HCT116 (cell line): ENCODE data around the gene NBL1. TPM values are rescaled to one million over a fixed set of nuclear protein-coding genes. Genes with fewer than 3 reads are reported as not detected.

Experiments
- ATAC-seq: fragments of 200-7000 bp; cut with Tn5 transposase; 2 replicates; pipeline ENCODE4 v1.9.1; 2020; ENCODE audit warnings: mild to moderate bottlenecking, moderate library complexity
- BruUV-seq: library from RNA; stranded (reverse); fragments of 400-500 nt; replicated peaks from 2 replicates; lab custom pipeline; 2021; lab: Mats Ljungman, UMichigan
- CTCF ChIA-PET: fragments of 300-600 bp; sonication (Branson Sonifier 250); formaldehyde crosslinking; loops from one replicate; lab custom pipeline; 2021; ENCODE audit warnings: antibody characterized with exemption; lab: Charles Lee
- POLR2A ChIA-PET: fragments of 300-600, 350-600 bp; sonication (Branson Sonifier 250); formaldehyde crosslinking; loops from one replicate; lab custom pipeline; 2021; ENCODE audit warnings: antibody characterized with exemption; lab: Charles Lee
- RAD21 ChIA-PET, 2 experiments: fragments of 300-600 bp; sonication (Branson Sonifier 250); formaldehyde crosslinking; loops; one replicate each; lab custom pipeline; 2023; ENCODE audit warnings: low total read pairs in 2 of 2; ENCODE audit not compliant: uncharacterized antibody in 2 of 2, unreplicated experiment in 2 of 2, low non-redundant PET in 1 of 2; lab: Charles Lee
- DNase-seq: peaks from one replicate; pipeline ENCODE4 v3.0.0-alpha.2; 2010; ENCODE audit warnings: low read depth, low spot score
- H2AFZ ChIP-seq: fragments of 200-600 bp; shearing (Covaris generic), sonication (generic); 2 replicates; pipeline ENCODE4 v1.6.1; 2017; ENCODE audit warnings: low read depth, mixed run types, mixed read lengths, antibody characterized with exemption, low read length; ENCODE audit not compliant: poor library complexity, severe bottlenecking
- H3K27ac ChIP-seq: 2 replicates; pipeline ENCODE4 v1.5.1; 2012; ENCODE audit warnings: low read depth, low read length
- H3K27me3 ChIP-seq: fragments of 200-600 bp; sonication (generic); 2 replicates; pipeline ENCODE4 v1.6.1; 2016; ENCODE audit warnings: mixed run types, low read length, mixed read lengths; ENCODE audit not compliant: insufficient read depth
- H3K36me3 ChIP-seq, 2 experiments: fragments of 200-500 bp in 1 of 2; fragments of 200-600 bp in 1 of 2; sonication (Bioruptor generic) in 1 of 2; sonication (generic) in 1 of 2; 2 replicates each; pipeline versions ENCODE4 v1.5.1 to v1.6.1; 2014 to 2016; ENCODE audit warnings: low read length in 2 of 2, inconsistent platforms in 1 of 2, mixed read lengths in 1 of 2, mixed run types in 1 of 2; ENCODE audit not compliant: insufficient read depth in 2 of 2, control insufficient read depth in 1 of 2
- H3K4me1 ChIP-seq, 2 experiments: fragments of 200-600 bp in 1 of 2; sonication (generic) in 1 of 2; 2 replicates each; pipeline versions ENCODE4 v1.5.1 to v1.6.1; 2012 to 2017; ENCODE audit warnings: low read length in 2 of 2, inconsistent platforms in 1 of 2, mild to moderate bottlenecking in 1 of 2, mixed read lengths in 1 of 2, mixed run types in 1 of 2, moderate library complexity in 1 of 2; ENCODE audit not compliant: insufficient read depth in 2 of 2, control insufficient read depth in 1 of 2
- H3K4me2 ChIP-seq: fragments of 200-600 bp; sonication (generic); 2 replicates; pipeline ENCODE4 v1.6.1; 2017; ENCODE audit warnings: mixed run types, low read length, mixed read lengths
- H3K4me3 ChIP-seq, 2 experiments: fragments of 200-600 bp in 1 of 2; sonication (generic) in 1 of 2; replicated peaks in 1 of 2; 2 replicates each; pipeline ENCODE4 v1.5.1; 2011 to 2016; ENCODE audit warnings: low read length in 2 of 2, control low read depth in 1 of 2, low read depth in 1 of 2, mild to moderate bottlenecking in 1 of 2, mixed read lengths in 1 of 2, mixed run types in 1 of 2
- H3K79me2 ChIP-seq: fragments of 200-600 bp; sonication (generic); 2 replicates; pipeline ENCODE4 v1.6.1; 2017; ENCODE audit warnings: mild to moderate bottlenecking, mixed run types, low read length, moderate library complexity, mixed read lengths; ENCODE audit not compliant: insufficient read depth
- H3K9ac ChIP-seq: fragments of 200-600 bp; sonication (generic); 2 replicates; pipeline ENCODE4 v1.6.1; 2016; ENCODE audit warnings: low read length, mixed read lengths
- H3K9me2 ChIP-seq: fragments of 200-600 bp; sonication (generic), shearing (Covaris generic); 2 replicates; pipeline ENCODE4 v1.6.1; 2017; ENCODE audit warnings: mixed run types, mild to moderate bottlenecking, moderate library complexity; ENCODE audit not compliant: insufficient read depth
- H3K9me3 ChIP-seq, 2 experiments: fragments of 200-500 bp in 1 of 2; fragments of 200-600 bp in 1 of 2; sonication (Bioruptor generic) in 1 of 2; sonication (generic) in 1 of 2; 2 replicates each; pipeline ENCODE4 v1.6.1; 2014 to 2017; ENCODE audit warnings: low read length in 2 of 2, mixed read lengths in 2 of 2, inconsistent platforms in 1 of 2, low read depth in 1 of 2, mild to moderate bottlenecking in 1 of 2, mixed run types in 1 of 2, moderate library complexity in 1 of 2; ENCODE audit not compliant: control insufficient read depth in 1 of 2, insufficient read depth in 1 of 2
- H4K20me1 ChIP-seq: fragments of 200-600 bp; sonication (generic), shearing (Covaris generic); 2 replicates; pipeline ENCODE4 v1.6.1; 2017; ENCODE audit warnings: mixed run types, mild to moderate bottlenecking, moderate library complexity; ENCODE audit not compliant: insufficient read depth
- ELF1 ChIP-seq: IDR thresholded peaks from 2 replicates; pipeline ENCODE4 v1.6.1; 2012; ENCODE audit warnings: low read depth, borderline replicate concordance
- EZH2 ChIP-seq: fragments of 200-600 bp; sonication (generic); IDR thresholded peaks from 2 replicates; pipeline ENCODE4 v1.6.1; 2017; ENCODE audit warnings: antibody characterized with exemption, mixed run types
- EZH2phosphoT487 ChIP-seq: fragments of 200-600 bp; IDR thresholded peaks from 2 replicates; pipeline ENCODE4 v1.6.1; 2018; ENCODE audit warnings: antibody characterized with exemption, borderline replicate concordance
- FOSL1 ChIP-seq: IDR thresholded peaks from 2 replicates; pipeline ENCODE4 v1.6.1; 2012; ENCODE audit warnings: low read depth
- POLR2A ChIP-seq: IDR thresholded peaks from 2 replicates; pipeline ENCODE4 v1.7.0; 2011; ENCODE audit warnings: borderline replicate concordance; ENCODE audit not compliant: insufficient read depth, insufficient read length; ENCODE audit errors: extremely low read depth
- RAD21 ChIP-seq: IDR thresholded peaks from 2 replicates; pipeline ENCODE4 v1.6.1; 2012; ENCODE audit warnings: low read depth, mild to moderate bottlenecking
- SIN3A ChIP-seq: IDR thresholded peaks from 2 replicates; pipeline ENCODE4 v1.6.1; 2012; ENCODE audit warnings: low read depth
- SP1 ChIP-seq: IDR thresholded peaks from 2 replicates; pipeline ENCODE4 v1.6.1; 2012; ENCODE audit warnings: low read depth
- SRF ChIP-seq: IDR thresholded peaks from 2 replicates; pipeline ENCODE4 v1.6.1; 2012; ENCODE audit warnings: low read depth
- TCF7L2 ChIP-seq: IDR thresholded peaks from 2 replicates; pipeline ENCODE4 v1.7.0; 2011; ENCODE audit warnings: borderline replicate concordance, inconsistent platforms; ENCODE audit not compliant: insufficient read depth, insufficient read length; ENCODE audit errors: extremely low read depth
- YY1 ChIP-seq: IDR thresholded peaks from 2 replicates; pipeline ENCODE4 v1.6.1; 2011; ENCODE audit warnings: low read length, low read depth, moderate library complexity, mild to moderate bottlenecking; ENCODE audit not compliant: insufficient replicate concordance; ENCODE audit errors: extremely low read depth
- ZFX ChIP-seq: fragments of 450-650 bp; IDR thresholded peaks from 2 replicates; pipeline ENCODE4 v1.6.1; 2017
- ZNF274 ChIP-seq: fragments of 200-500 bp; sonication (Bioruptor generic); IDR thresholded peaks from 2 replicates; pipeline ENCODE4 v1.6.1; 2014; ENCODE audit warnings: mild to moderate bottlenecking, low read depth, low read length, inconsistent platforms
- intact Hi-C: fragments of 100-400 bp; cut with micrococcal nuclease; formaldehyde crosslinking; loops from 2 replicates; pipeline ENCODE4 v1.10.0; 2022
- total RNA-seq: library from RNA; stranded (reverse); gene quantifications from one replicate; pipeline ENCODE4 v1.2.1, GENCODE V29; 2021; ENCODE audit not compliant: unreplicated experiment
- TF ChIP-seq, protein P1 (sequence below): IDR thresholded peaks from 2 replicates; pipeline ENCODE4 v1.6.1; 2011; ENCODE audit warnings: mild to moderate bottlenecking, low read length, moderate library complexity; ENCODE audit not compliant: insufficient replicate concordance; ENCODE audit errors: extremely low read depth
- TF ChIP-seq, protein P2 (sequence below): IDR thresholded peaks from 2 replicates; pipeline ENCODE4 v1.6.1; 2012
- TF ChIP-seq, protein P3 (sequence below): IDR thresholded peaks from 2 replicates; pipeline ENCODE4 v1.6.1; 2012

The NBL1 gene
- total RNA-seq, 1 experiment from 2014 or later, result 75.4 TPM

DNA sequence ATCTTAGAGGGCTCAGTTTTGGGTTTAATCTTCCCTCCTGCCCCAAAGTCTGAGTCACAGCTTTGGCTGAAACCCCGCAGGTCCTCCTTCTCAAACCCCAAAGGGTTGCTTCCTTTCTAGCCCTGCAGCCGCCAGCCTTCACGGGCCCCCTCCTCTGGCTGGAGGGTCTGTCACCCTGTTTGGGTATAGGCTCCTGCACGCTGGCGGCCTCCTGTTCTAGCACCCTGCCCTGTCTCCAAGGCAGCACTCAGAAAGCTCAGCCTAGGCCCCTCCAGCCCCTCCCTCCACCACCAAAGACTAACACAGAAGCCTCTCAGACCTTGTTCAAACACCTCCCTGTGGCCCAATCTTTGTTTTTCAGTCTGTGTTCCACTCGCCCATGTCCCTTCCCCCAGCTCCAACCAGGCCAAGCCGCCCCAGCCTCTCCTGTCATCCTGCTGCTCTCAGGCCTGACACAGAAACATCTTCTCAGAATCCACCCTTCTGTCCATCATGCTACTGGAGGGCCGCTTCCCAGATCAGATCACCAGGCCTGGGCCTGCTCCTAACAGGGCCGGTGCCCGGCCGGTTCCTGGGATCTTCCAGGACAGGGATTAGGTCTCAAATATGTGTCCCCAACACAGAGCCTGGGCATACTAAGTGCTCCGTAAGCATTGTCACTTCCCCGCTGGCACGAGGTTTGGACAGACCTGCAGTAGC lies 56.1 kb downstream of the NBL1 start:
- no peak overlapping the region for H3K4me2 ChIP-seq
- no peak for TF ChIP-seq ZFX
- TF ChIP-seq YY1, result no peak
- TF ChIP-seq SRF, result no peak
- no peak for TF ChIP-seq EZH2phosphoT487
- TF ChIP-seq, all 23 proteins: peak for 0
- Histone ChIP-seq H3K27me3 (no peaks in the 10 kb centered on the region), H3K79me2 (no peaks in the 10 kb centered on the region), H3K9me2 (no peaks in the 10 kb centered on the region), H3K9me3 (no peaks in the 10 kb centered on the region), H3K36me3 (no peaks in the 10 kb centered on the region), H2AFZ (no peak overlapping the region), H3K4me1 (peaks cover 0 to 3% of the 10 kb centered on the region in 2 experiments; a peak in 1 of 4 replicates), H3K27ac (no peak overlapping the region), H3K9ac (no peak overlapping the region), H3K4me3 (no peak overlapping the region), H4K20me1 (no peaks in the 10 kb centered on the region)
- no TSS peak for BruUV-seq
- no peak for DNase-seq
- ChIA-PET POLR2A (no interaction called here), CTCF (no interaction called here), RAD21 (no interaction called here)
- ATAC-seq, result no peak
- intact Hi-C loops, result loop anchor here (5.0 kb wide), 1 partner anchor 38 kb away; the partner anchor contains the start of gene HTR6

DNA sequence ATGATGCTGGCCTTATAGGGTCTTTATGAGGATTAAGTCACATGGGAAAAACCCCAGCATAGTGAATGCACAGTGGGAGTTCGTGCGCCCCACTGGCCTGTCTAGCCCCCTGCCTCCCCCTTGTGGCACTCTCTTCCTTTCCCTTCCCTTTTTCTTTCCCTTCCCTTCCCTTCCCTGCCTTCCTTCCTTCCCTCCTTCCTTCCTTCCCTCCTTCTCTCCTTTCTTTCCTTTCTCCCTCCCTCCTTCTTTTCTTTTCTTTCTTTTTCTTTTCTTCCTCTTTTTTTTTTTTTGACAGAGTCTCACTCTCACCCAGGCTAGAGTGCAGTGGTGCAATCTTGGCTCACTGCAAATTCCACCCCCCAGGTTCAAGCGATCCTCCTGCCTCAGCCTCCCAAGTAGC lies 59.2 kb downstream of the NBL1 start:
- Histone ChIP-seq H3K9ac (no peak overlapping the region), H3K4me3 (no peak overlapping the region), H3K36me3 (no peaks in the 10 kb centered on the region), H3K27me3 (no peaks in the 10 kb centered on the region), H3K4me2 (no peak overlapping the region), H3K9me3 (no peaks in the 10 kb centered on the region), H3K4me1 (peaks cover 0 to 3% of the 10 kb centered on the region in 2 experiments; a peak in 1 of 4 replicates), H3K79me2 (no peaks in the 10 kb centered on the region), H3K27ac (no peak overlapping the region), H2AFZ (no peak overlapping the region), H3K9me2 (no peaks in the 10 kb centered on the region), H4K20me1 (no peaks in the 10 kb centered on the region)
- no TSS peak for BruUV-seq
- no peak for ATAC-seq
- ChIA-PET RAD21 (interaction anchor here in 1 of 2 experiments (1.7 kb wide), 1 partner anchor 41 kb away, joined by 8 read pairs; no protein-coding TSS in a partner anchor), CTCF (interaction anchor here (1.5 to 6.5 kb wide), 4 partner anchors 8 to 41 kb away, joined by 4 to 70 read pairs (median 25); no protein-coding TSS in a partner anchor), POLR2A (no interaction called here)
- intact Hi-C loops, result loop anchor here (5.0 kb wide), 1 partner anchor 41 kb away; the partner anchor contains the start of gene HTR6
- no peak for DNase-seq
- no peak for TF ChIP-seq ZFX
- TF ChIP-seq, protein P1, sequence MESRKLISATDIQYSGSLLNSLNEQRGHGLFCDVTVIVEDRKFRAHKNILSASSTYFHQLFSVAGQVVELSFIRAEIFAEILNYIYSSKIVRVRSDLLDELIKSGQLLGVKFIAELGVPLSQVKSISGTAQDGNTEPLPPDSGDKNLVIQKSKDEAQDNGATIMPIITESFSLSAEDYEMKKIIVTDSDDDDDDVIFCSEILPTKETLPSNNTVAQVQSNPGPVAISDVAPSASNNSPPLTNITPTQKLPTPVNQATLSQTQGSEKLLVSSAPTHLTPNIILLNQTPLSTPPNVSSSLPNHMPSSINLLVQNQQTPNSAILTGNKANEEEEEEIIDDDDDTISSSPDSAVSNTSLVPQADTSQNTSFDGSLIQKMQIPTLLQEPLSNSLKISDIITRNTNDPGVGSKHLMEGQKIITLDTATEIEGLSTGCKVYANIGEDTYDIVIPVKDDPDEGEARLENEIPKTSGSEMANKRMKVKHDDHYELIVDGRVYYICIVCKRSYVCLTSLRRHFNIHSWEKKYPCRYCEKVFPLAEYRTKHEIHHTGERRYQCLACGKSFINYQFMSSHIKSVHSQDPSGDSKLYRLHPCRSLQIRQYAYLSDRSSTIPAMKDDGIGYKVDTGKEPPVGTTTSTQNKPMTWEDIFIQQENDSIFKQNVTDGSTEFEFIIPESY, result no peak
- no peak for TF ChIP-seq SRF
- no peak for TF ChIP-seq FOSL1
- TF ChIP-seq SP1, result no peak
- TF ChIP-seq, protein P2, sequence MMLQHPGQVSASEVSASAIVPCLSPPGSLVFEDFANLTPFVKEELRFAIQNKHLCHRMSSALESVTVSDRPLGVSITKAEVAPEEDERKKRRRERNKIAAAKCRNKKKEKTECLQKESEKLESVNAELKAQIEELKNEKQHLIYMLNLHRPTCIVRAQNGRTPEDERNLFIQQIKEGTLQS, result no peak
- TF ChIP-seq RAD21, result no peak
- no peak for TF ChIP-seq ZNF274
- TF ChIP-seq POLR2A, result no peak
- TF ChIP-seq, protein P3, sequence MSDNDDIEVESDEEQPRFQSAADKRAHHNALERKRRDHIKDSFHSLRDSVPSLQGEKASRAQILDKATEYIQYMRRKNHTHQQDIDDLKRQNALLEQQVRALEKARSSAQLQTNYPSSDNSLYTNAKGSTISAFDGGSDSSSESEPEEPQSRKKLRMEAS, result no peak
- TF ChIP-seq EZH2phosphoT487, result no peak
- TF ChIP-seq SIN3A, result no peak
- TF ChIP-seq EZH2, result no peak
- no peak for TF ChIP-seq YY1
- TF ChIP-seq ELF1, result no peak
- TF ChIP-seq TCF7L2, result no peak
